Panc1 (cell line): ENCODE measurements around the gene MAST4. TPM values are rescaled to one million over a fixed set of nuclear protein-coding genes. Genes with fewer than 3 reads are reported as not detected.

Source experiments
- ATAC-seq: fragments of 200-7000 bp; cut with Tn5 transposase; 2 replicates; pipeline ENCODE4 v1.9.1; 2020; ENCODE audit warnings: mild to moderate bottlenecking, moderate library complexity
- BruUV-seq: library from RNA; stranded (reverse); fragments of 400-500 nt; replicated peaks from 2 replicates; lab custom pipeline; 2021; lab: Mats Ljungman, UMichigan
- CTCF ChIA-PET: fragments of 300-600 bp; sonication (Branson Sonifier 250); formaldehyde crosslinking; loops from one replicate; lab custom pipeline; 2022; ENCODE audit warnings: antibody characterized with exemption; lab: Charles Lee
- POLR2A ChIA-PET: fragments of 300-600 bp; sonication (Branson Sonifier 250); formaldehyde crosslinking; loops from one replicate; lab custom pipeline; 2022; ENCODE audit warnings: antibody characterized with exemption; lab: Charles Lee
- DNase-seq: peaks from one replicate; pipeline ENCODE4 v3.0.0-alpha.2; 2010; ENCODE audit warnings: low read depth, low spot score
- H3K27ac ChIP-seq: 2 replicates; pipeline ENCODE4 v1.5.1; 2011; ENCODE audit warnings: mild to moderate bottlenecking, low read length, inconsistent platforms
- H3K27me3 ChIP-seq: fragments of 200-500 bp; sonication (Bioruptor generic); 2 replicates; pipeline ENCODE4 v1.6.0; 2014; ENCODE audit warnings: low read length, inconsistent platforms; ENCODE audit not compliant: control insufficient read depth, insufficient read depth
- H3K36me3 ChIP-seq: fragments of 200-500 bp; sonication (Bioruptor generic); 2 replicates; pipeline ENCODE4 v1.5.1; 2014; ENCODE audit warnings: inconsistent platforms, mild to moderate bottlenecking, low read length, moderate library complexity; ENCODE audit not compliant: control insufficient read depth, insufficient read depth
- H3K4me1 ChIP-seq: 2 replicates; pipeline ENCODE4 v1.5.1; 2011; ENCODE audit warnings: inconsistent platforms, mild to moderate bottlenecking, low read length, moderate library complexity; ENCODE audit not compliant: control insufficient read depth, insufficient read depth
- H3K4me3 ChIP-seq, 2 experiments: 2 replicates each; pipeline ENCODE4 v1.5.1; 2011 to 2012; ENCODE audit warnings: low read depth in 2 of 2, low read length in 2 of 2, mild to moderate bottlenecking in 2 of 2, inconsistent platforms in 1 of 2, moderate library complexity in 1 of 2
- H3K9me3 ChIP-seq: fragments of 200-500 bp; sonication (Bioruptor generic); 2 replicates; pipeline ENCODE4 v1.5.1; 2014; ENCODE audit warnings: low read depth, mild to moderate bottlenecking, inconsistent platforms, low read length, moderate library complexity; ENCODE audit not compliant: control insufficient read depth, insufficient read depth
- POLR2AphosphoS5 ChIP-seq: IDR thresholded peaks from 2 replicates; pipeline ENCODE4 v1.6.1; 2012; ENCODE audit warnings: mild to moderate bottlenecking, low read depth, low read length, moderate library complexity
- REST ChIP-seq, 2 experiments: IDR thresholded peaks; 2 replicates each; pipeline ENCODE4 v1.6.1; 2011 to 2012; ENCODE audit warnings: low read depth in 2 of 2, control low read depth in 1 of 2, low read length in 1 of 2, mild to moderate bottlenecking in 1 of 2, moderate library complexity in 1 of 2; ENCODE audit not compliant: insufficient read depth in 1 of 2
- SIN3A ChIP-seq: IDR thresholded peaks from 2 replicates; pipeline ENCODE4 v1.6.1; 2012; ENCODE audit warnings: low read depth, mild to moderate bottlenecking, low read length, moderate library complexity, borderline replicate concordance; ENCODE audit not compliant: insufficient read depth
- TCF7L2 ChIP-seq: IDR thresholded peaks from 2 replicates; pipeline ENCODE4 v1.6.1; 2011; ENCODE audit warnings: mild to moderate bottlenecking, low read depth, low read length, inconsistent platforms
- in situ Hi-C: cut with HindIII; loops from 2 replicates; pipeline ENCODE4 v1.10.0; 2016; ENCODE audit warnings: low sequenced_read_pairs, low pct_unique_long_range_greater_than_20kb
- intact Hi-C: fragments of 100-400 bp; cut with micrococcal nuclease; formaldehyde crosslinking; loops from one replicate; pipeline ENCODE4 v1.10.0; 2022; ENCODE audit not compliant: unreplicated experiment
- total RNA-seq: library from RNA; stranded (reverse); gene quantifications from one replicate; pipeline ENCODE4 v1.2.1, GENCODE V29; 2021; ENCODE audit not compliant: unreplicated experiment
- TF ChIP-seq, protein P1 (sequence below): fragments of 450-650 bp; IDR thresholded peaks from 2 replicates; pipeline ENCODE4 v1.5.1; 2017; ENCODE audit warnings: mild to moderate bottlenecking

The MAST4 gene
- total RNA-seq, 1 experiment from 2014 or later: 1.8 TPM

DNA sequence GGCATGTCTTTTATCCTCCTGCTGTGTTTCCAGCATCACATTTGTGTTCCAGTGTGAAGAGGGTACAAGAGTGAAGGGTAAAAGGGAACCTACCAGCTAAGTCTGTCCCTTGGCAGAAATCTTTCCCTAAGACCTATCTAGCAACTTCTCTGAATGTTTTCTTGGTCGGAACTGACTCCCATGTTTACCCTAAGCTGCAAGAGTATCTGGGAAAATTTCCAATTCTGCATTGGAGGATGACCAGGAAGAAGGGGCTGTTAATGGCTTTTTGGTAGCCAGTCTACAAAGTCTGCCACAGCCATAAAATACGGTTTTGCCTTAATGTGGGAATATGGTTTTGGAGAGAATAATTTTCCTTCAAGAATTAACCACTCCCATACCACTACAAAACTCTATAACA lies 75.1 kb downstream of the MAST4 start:
- ChIA-PET CTCF (no interaction called here), POLR2A (interaction anchor here (0.5 kb wide), 1 partner anchor 305 kb away, joined by 3 read pairs; no protein-coding TSS in a partner anchor)
- ATAC-seq (no peak), DNase-seq (no peak)
- Histone ChIP-seq H3K4me3 (no peak overlapping the region), H3K27ac (no peak overlapping the region), H3K27me3 (peaks cover 17% of the 10 kb centered on the region), H3K36me3 (no peaks in the 10 kb centered on the region), H3K9me3 (no peaks in the 10 kb centered on the region), H3K4me1 (no peaks in the 10 kb centered on the region)
- intact Hi-C loops: no loop called here
- in situ Hi-C loops: no loop called here
- BruUV-seq: no TSS peak
- TF ChIP-seq SIN3A (no peak), REST (IDR thresholded peaks at IDR 0.05; ENCODE audit: insufficient read depth in 1 of 2, low read depth in 2 of 2, low read length in 1 of 2) (no peak)
- TF ChIP-seq, protein P1, sequence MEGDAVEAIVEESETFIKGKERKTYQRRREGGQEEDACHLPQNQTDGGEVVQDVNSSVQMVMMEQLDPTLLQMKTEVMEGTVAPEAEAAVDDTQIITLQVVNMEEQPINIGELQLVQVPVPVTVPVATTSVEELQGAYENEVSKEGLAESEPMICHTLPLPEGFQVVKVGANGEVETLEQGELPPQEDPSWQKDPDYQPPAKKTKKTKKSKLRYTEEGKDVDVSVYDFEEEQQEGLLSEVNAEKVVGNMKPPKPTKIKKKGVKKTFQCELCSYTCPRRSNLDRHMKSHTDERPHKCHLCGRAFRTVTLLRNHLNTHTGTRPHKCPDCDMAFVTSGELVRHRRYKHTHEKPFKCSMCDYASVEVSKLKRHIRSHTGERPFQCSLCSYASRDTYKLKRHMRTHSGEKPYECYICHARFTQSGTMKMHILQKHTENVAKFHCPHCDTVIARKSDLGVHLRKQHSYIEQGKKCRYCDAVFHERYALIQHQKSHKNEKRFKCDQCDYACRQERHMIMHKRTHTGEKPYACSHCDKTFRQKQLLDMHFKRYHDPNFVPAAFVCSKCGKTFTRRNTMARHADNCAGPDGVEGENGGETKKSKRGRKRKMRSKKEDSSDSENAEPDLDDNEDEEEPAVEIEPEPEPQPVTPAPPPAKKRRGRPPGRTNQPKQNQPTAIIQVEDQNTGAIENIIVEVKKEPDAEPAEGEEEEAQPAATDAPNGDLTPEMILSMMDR: no peak

DNA sequence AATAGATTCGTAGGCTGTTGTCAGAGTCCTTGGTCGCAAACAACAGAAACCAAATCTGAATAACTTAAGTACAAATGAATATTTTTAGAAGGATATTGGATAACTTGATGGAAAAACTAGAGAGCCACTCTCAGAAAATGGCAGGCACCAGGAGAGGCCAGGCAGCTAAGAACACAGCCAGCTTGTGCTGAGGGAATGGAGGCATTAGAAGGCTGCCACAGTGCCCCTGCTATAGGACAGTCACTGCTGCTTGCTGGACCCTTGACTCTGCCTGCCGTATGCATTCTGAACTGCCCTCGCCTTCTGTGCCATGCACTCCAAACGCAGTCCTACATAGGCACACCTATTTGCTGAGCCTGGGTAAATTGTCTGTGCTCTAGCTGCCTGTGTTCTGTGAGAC lies 78.6 kb downstream of the MAST4 start:
- CTCF ChIA-PET: no interaction called here
- in situ Hi-C loops: no loop called here
- TF ChIP-seq SIN3A: no peak
- TF ChIP-seq REST (IDR thresholded peaks at IDR 0.05; ENCODE audit: insufficient read depth in 1 of 2, low read depth in 2 of 2, low read length in 1 of 2): no peak
- TF ChIP-seq POLR2AphosphoS5: no peak
- TF ChIP-seq, protein P1: no peak
- TF ChIP-seq TCF7L2: no peak

More for the DNA sequence above, 78.6 kb downstream of the MAST4 start:
- no TSS peak for BruUV-seq
- ATAC-seq (no peak), DNase-seq (no peak)
- Histone ChIP-seq H3K4me1 (no peaks in the 10 kb centered on the region), H3K27me3 (peaks cover 6% of the 10 kb centered on the region), H3K27ac (no peak overlapping the region), H3K36me3 (no peaks in the 10 kb centered on the region), H3K4me3 (no peak overlapping the region), H3K9me3 (no peaks in the 10 kb centered on the region)
- POLR2A ChIA-PET: no interaction called here
- intact Hi-C loops: no loop called here
